T-helper 22 cell (primary cell): ENCODE measurements around the gene COL12A1.

Experiments
- DNase-seq: peaks from one replicate; pipeline ENCODE4 v3.0.0-alpha.2; 2020; ENCODE audit warnings: low read depth

The COL12A1 gene

GRCh38 chr6:75205776-75206575 lies at the start of gene COL12A1:
Gene COL12A1, minus strand, starts transcription at chr6:75206053. Its CDS starts 3,261 bp downstream, at chr6:75202792.
- DNase-seq = no peak

- DNase-seq = no peak
Measured at GRCh38 chr6:75250552-75250951, 44.7 kb upstream of the COL12A1 start.

- no peak for DNase-seq
Measured at GRCh38 chr6:75249837-75250236, 44.0 kb upstream of the COL12A1 start.

- DNase-seq = no peak
Measured at GRCh38 chr6:75246386-75246785, 40.5 kb upstream of the COL12A1 start.

GRCh38 chr6:75244063-75244584 lies 38.3 kb upstream of the COL12A1 start:
- DNase-seq = no peak

- DNase-seq = peak; percentile 71
Measured at GRCh38 chr6:75243333-75244062, 37.6 kb upstream of the COL12A1 start, which contains the start of gene COX7A2. Gene COX7A2, minus strand, starts transcription at chr6:75243801. Its CDS starts 67 bp downstream, at chr6:75243734.

GRCh38 chr6:75236630-75237029 lies 30.8 kb upstream of the COL12A1 start:
- DNase-seq = no peak

GRCh38 chr6:75235271-75235670 lies 29.4 kb upstream of the COL12A1 start:
- no peak for DNase-seq

GRCh38 chr6:75234126-75234865 lies 28.4 kb upstream of the COL12A1 start:
- DNase-seq = no peak

GRCh38 chr6:75233092-75233615 lies 27.3 kb upstream of the COL12A1 start:
- no peak for DNase-seq

- no peak for DNase-seq
Measured at GRCh38 chr6:75230484-75231325, 24.9 kb upstream of the COL12A1 start.

- no peak for DNase-seq
Measured at GRCh38 chr6:75224303-75224926, 18.6 kb upstream of the COL12A1 start.

- no peak for DNase-seq
Measured at GRCh38 chr6:75223428-75223827, 17.6 kb upstream of the COL12A1 start.

GRCh38 chr6:75222261-75222660 lies 16.4 kb upstream of the COL12A1 start:
- DNase-seq = no peak

GRCh38 chr6:75221116-75221515 lies 15.3 kb upstream of the COL12A1 start:
- no peak for DNase-seq

- no peak for DNase-seq
Measured at GRCh38 chr6:75220357-75220756, 14.5 kb upstream of the COL12A1 start.

- no peak for DNase-seq
Measured at GRCh38 chr6:75219263-75219662, 13.4 kb upstream of the COL12A1 start.

GRCh38 chr6:75217193-75217592 lies 11.3 kb upstream of the COL12A1 start:
- DNase-seq = no peak

- no peak for DNase-seq
Measured at GRCh38 chr6:75215291-75215690, 9.4 kb upstream of the COL12A1 start.

- DNase-seq = no peak
Measured at GRCh38 chr6:75213732-75214131, 7.9 kb upstream of the COL12A1 start.

GRCh38 chr6:75213112-75213511 lies 7.3 kb upstream of the COL12A1 start:
- DNase-seq = no peak
